HG03045 (cell line): ENCODE measurements around the gene CALY.

ENCODE experiments used
- ATAC-seq: cut with Tn5 transposase; IDR thresholded peaks from one replicate; pipeline ENCODE4 v1.9.1; 2021; ENCODE audit warnings: mild to moderate bottlenecking, moderate library complexity; ENCODE audit not compliant: unreplicated experiment

CALY gene

DNA sequence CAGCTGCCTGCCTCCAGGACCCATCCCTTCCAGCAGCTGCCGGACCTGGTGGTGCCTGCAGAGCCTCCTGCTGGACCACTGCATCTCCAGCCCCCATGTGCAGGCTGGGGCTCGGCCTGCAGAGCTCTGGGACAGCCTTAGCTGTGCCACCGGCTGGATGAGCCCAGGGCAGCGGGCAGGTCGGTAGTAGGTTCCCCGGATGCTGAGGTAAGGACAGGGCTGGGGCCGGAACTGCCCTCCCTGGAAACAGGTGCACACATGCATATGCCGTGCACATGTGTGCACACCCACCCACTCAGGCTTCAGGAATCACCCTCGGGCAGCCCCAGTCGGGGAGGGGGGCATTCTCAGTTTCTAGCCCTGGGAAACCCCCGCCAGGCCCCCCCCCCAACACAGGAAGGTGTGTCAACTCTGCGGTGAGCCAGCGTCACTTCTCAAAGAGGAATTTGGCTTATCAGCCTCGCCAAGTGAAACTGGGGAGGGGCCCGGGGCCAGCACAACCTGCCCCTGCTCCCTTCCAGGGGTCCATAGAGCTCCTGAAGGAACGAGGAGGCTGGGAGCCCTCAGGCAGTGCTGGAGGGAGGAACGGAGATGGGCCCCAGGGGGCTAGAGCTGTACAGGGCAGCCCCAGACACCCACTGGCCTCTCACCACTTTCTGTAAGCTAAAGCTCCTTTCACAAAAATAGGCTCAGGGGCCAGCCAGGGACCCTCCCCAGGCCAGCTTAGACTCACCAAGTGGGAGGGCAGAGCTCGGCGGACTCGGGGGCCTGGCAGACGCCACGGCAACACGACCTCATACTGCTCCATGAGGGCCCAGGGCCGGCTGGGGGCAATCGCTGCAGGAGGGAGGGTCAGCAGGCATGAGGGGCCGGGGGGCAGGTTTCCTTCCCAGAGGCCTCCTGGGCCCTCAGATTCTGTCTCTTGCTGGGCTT is 61.7 kb downstream of the CALY start:
- ATAC-seq: peak; percentile 43
